H1 (cell line): Measurements from ENCODE around the gene PDE4DIP. TPM values are rescaled to one million over a fixed set of nuclear protein-coding genes. Genes with fewer than 3 reads are reported as not detected.
"Not testable (repeated sequence)": the region's sequence is repeated elsewhere in the genome, so short reads cannot be mapped to it uniquely, and the experiment has no call there.

Experiments used
- CTCF ChIA-PET: fragments of 300-600 bp; sonication (Branson Sonifier 250); formaldehyde crosslinking; loops from one replicate; lab custom pipeline; 2021; ENCODE audit not compliant: partially characterized antibody; lab: Charles Lee
- POLR2A ChIA-PET: fragments of 300-600 bp; sonication (Branson Sonifier 250); formaldehyde crosslinking; loops from one replicate; lab custom pipeline; 2021; ENCODE audit warnings: inconsistent platforms; ENCODE audit not compliant: partially characterized antibody; lab: Charles Lee
- DNase-seq, 2 experiments: peaks; one replicate each; pipeline versions ENCODE4 v3.0.0 to v3.0.0-alpha.2; 2010 to 2022; ENCODE audit warnings: low spot score in 2 of 2, low read depth in 1 of 2, mixed read lengths in 1 of 2
- FAIRE-seq: peaks from 2 replicates; lab custom pipeline; 2011; peaks lifted over from hg19 to GRCh38; lab: Jason Lieb, UNC
- H2AFZ ChIP-seq: 2 replicates; pipeline ENCODE4 v1.8.1; 2012; ENCODE audit warnings: low read length, inconsistent platforms
- H2AK5ac ChIP-seq: 2 replicates; pipeline ENCODE4 v1.6.1; 2013; ENCODE audit warnings: low read depth, low read length
- H2BK120ac ChIP-seq: replicated peaks from 2 replicates; pipeline ENCODE3; 2013; ENCODE audit warnings: low read depth, low read length, inconsistent platforms
- H2BK12ac ChIP-seq: 2 replicates; pipeline ENCODE4 v1.6.1; 2013; ENCODE audit warnings: low read depth, low read length
- H2BK15ac ChIP-seq: 2 replicates; pipeline ENCODE4 v1.6.1; 2013; ENCODE audit warnings: low read length
- H2BK20ac ChIP-seq: 2 replicates; pipeline ENCODE4 v1.6.1; 2013; ENCODE audit warnings: low read length
- H2BK5ac ChIP-seq: 2 replicates; pipeline ENCODE4 v1.6.1; 2013; ENCODE audit warnings: low read depth, low read length
- H3K14ac ChIP-seq: 2 replicates; pipeline ENCODE4 v1.6.1; 2013; ENCODE audit warnings: inconsistent platforms; ENCODE audit not compliant: insufficient read length
- H3K18ac ChIP-seq: 2 replicates; pipeline ENCODE4 v1.6.1; 2013; ENCODE audit warnings: low read length; ENCODE audit errors: extremely low read depth
- H3K23ac ChIP-seq: 2 replicates; pipeline ENCODE4 v1.6.1; 2013; ENCODE audit warnings: inconsistent platforms; ENCODE audit not compliant: insufficient read length
- H3K23me2 ChIP-seq: 2 replicates; pipeline ENCODE4 v1.6.1; 2013; ENCODE audit warnings: low read depth, low read length
- H3K27ac ChIP-seq: 2 replicates; pipeline ENCODE4 v1.6.1; 2011; ENCODE audit warnings: low read depth, low read length, inconsistent platforms
- H3K27me3 ChIP-seq, 4 experiments: replicated peaks in 1 of 4; 1 replicate in 1 of 4; 2 replicates in 3 of 4; pipeline versions ENCODE4 v1.6.1 to v1.8.1; 2011 to 2013; ENCODE audit warnings: low read length in 3 of 4, mild to moderate bottlenecking in 3 of 4, inconsistent platforms in 2 of 4, mixed read lengths in 2 of 4, moderate library complexity in 1 of 4; ENCODE audit not compliant: control insufficient read depth in 3 of 4, insufficient read depth in 3 of 4; ENCODE audit errors: extremely low read depth in 1 of 4
- H3K36me3 ChIP-seq, 4 experiments: 2 replicates each; pipeline versions ENCODE4 v1.6.1 to v1.8.1; 2011 to 2013; ENCODE audit warnings: mild to moderate bottlenecking in 4 of 4, low read length in 3 of 4, moderate library complexity in 2 of 4, control low read depth in 1 of 4, inconsistent platforms in 1 of 4; ENCODE audit not compliant: insufficient read depth in 4 of 4, control insufficient read depth in 2 of 4
- H3K4ac ChIP-seq: replicated peaks from 2 replicates; pipeline ENCODE3; 2013; ENCODE audit warnings: low read length, low read depth, mixed read lengths, inconsistent platforms; ENCODE audit not compliant: insufficient read length
- H3K4me1 ChIP-seq, 4 experiments: replicated peaks in 1 of 4; 1 replicate in 1 of 4; 2 replicates in 3 of 4; pipeline versions ENCODE4 v1.6.1 to v1.8.1; 2011 to 2013; ENCODE audit warnings: low read length in 3 of 4, inconsistent platforms in 2 of 4, mixed read lengths in 1 of 4; ENCODE audit not compliant: insufficient read depth in 4 of 4, control insufficient read depth in 3 of 4
- H3K4me2 ChIP-seq, 2 experiments: 2 replicates each; pipeline versions ENCODE4 v1.6.1 to v1.8.1; 2011 to 2013; ENCODE audit warnings: low read depth in 2 of 2, low read length in 2 of 2, control low read depth in 1 of 2, inconsistent platforms in 1 of 2, mild to moderate bottlenecking in 1 of 2; ENCODE audit not compliant: insufficient read depth in 1 of 2
- H3K4me3 ChIP-seq, 4 experiments: fragments of 200-600, 300-600 bp in 1 of 4; sonication (generic), shearing (Covaris generic), sonication (Bioruptor Twin) in 1 of 4; 2 replicates each; pipeline versions ENCODE4 v1.5.1 to v1.8.1; 2011 to 2016; ENCODE audit warnings: low read length in 4 of 4, low read depth in 3 of 4, control low read depth in 2 of 4, inconsistent platforms in 2 of 4, mild to moderate bottlenecking in 2 of 4, mixed read lengths in 1 of 4, moderate library complexity in 1 of 4; ENCODE audit not compliant: insufficient read depth in 2 of 4; ENCODE audit errors: extremely low read depth in 1 of 4
- H3K56ac ChIP-seq: replicated peaks from 2 replicates; pipeline ENCODE3; 2013; ENCODE audit warnings: low read depth, mild to moderate bottlenecking, mixed read lengths, low read length, inconsistent platforms; ENCODE audit not compliant: insufficient read length
- H3K79me1 ChIP-seq: 2 replicates; pipeline ENCODE4 v1.6.1; 2013; ENCODE audit warnings: low read depth, low read length, control low read depth
- H3K79me2 ChIP-seq, 2 experiments: 2 replicates each; pipeline versions ENCODE4 v1.6.1 to v1.8.1; 2012 to 2013; ENCODE audit warnings: low read length in 2 of 2, mild to moderate bottlenecking in 2 of 2, inconsistent platforms in 1 of 2; ENCODE audit not compliant: insufficient read depth in 2 of 2, control insufficient read depth in 1 of 2
- H3K9ac ChIP-seq, 4 experiments: replicated peaks in 1 of 4; 1 replicate in 1 of 4; 2 replicates in 3 of 4; pipeline versions ENCODE4 v1.6.1 to v1.8.1; 2011 to 2013; ENCODE audit warnings: low read depth in 3 of 4, low read length in 3 of 4, control low read depth in 2 of 4, mild to moderate bottlenecking in 2 of 4, moderate library complexity in 2 of 4, inconsistent platforms in 1 of 4; ENCODE audit errors: extremely low read depth in 1 of 4
- H3K9me3 ChIP-seq, 2 experiments: 2 replicates each; pipeline versions ENCODE4 v1.6.1 to v1.8.1; 2012 to 2013; ENCODE audit warnings: mild to moderate bottlenecking in 2 of 2, moderate library complexity in 2 of 2, control low read depth in 1 of 2, inconsistent platforms in 1 of 2, low read depth in 1 of 2, low read length in 1 of 2, mixed read lengths in 1 of 2; ENCODE audit not compliant: insufficient read depth in 2 of 2
- H4K20me1 ChIP-seq, 2 experiments: replicated peaks in 1 of 2; 2 replicates each; pipeline versions ENCODE3 to v1.8.1; 2011 to 2013; ENCODE audit warnings: inconsistent platforms in 2 of 2, low read length in 2 of 2, mild to moderate bottlenecking in 1 of 2; ENCODE audit not compliant: insufficient read depth in 2 of 2, control insufficient read depth in 1 of 2
- H4K5ac ChIP-seq: 2 replicates; pipeline ENCODE4 v1.6.1; 2013; ENCODE audit warnings: low read length, low read depth, mixed read lengths, inconsistent platforms; ENCODE audit not compliant: insufficient read length
- H4K8ac ChIP-seq: 2 replicates; pipeline ENCODE4 v1.8.0; 2013; ENCODE audit warnings: mild to moderate bottlenecking, moderate library complexity, low read length, inconsistent platforms; ENCODE audit not compliant: insufficient read depth; ENCODE audit errors: extremely low read depth
- H4K91ac ChIP-seq: replicated peaks from 2 replicates; pipeline ENCODE3; 2013; ENCODE audit warnings: low read length, mixed read lengths, inconsistent platforms; ENCODE audit not compliant: insufficient read length
- WGBS, 2 experiments: shearing (Covaris generic) in 1 of 2; methylation state at CpG; one replicate each; pipeline versions ENCODE4 v1.1.6 to v1.1.7; 2013 to 2015; ENCODE audit warnings: low lambda C conversion rate in 2 of 2, mixed read lengths in 2 of 2, inconsistent platforms in 1 of 2, low coverage in 1 of 2, missing lambda C conversion rate in 1 of 2; ENCODE audit not compliant: insufficient replicate concordance in 2 of 2, insufficient coverage in 1 of 2, insufficient read length in 1 of 2; ENCODE audit errors: extremely low coverage in 1 of 2, missing lambda C conversion rate in 1 of 2; 5-methylcytosine and 5-hydroxymethylcytosine counted together
- polyA plus RNA-seq, 7 experiments: library from polyadenylated mRNA; depleted of rRNA in 3 of 7; stranded (reverse) in 5 of 7; unstranded in 2 of 7; fragments of >200 nt in 5 of 7; fragments of 200-250 nt in 2 of 7; gene quantifications; 1 replicate in 5 of 7; 2 replicates in 1 of 7; 4 replicates in 1 of 7; pipeline versions ENCODE4 v1.2.1 to v1.2.3, GENCODE V29; 2011 to 2013; ENCODE audit warnings: missing spikeins in 2 of 7, mixed read lengths in 2 of 7
- total RNA-seq: library from RNA; stranded (reverse); fragmentation: NEBNext Ultra II Directional; extraction: Animal tissue kit (Norgen Biotek cat#: 25700); gene quantifications from 2 replicates; pipeline ENCODE4 v1.2.1, GENCODE V29; 2021

The PDE4DIP gene
- total and polyA plus RNA-seq, 2 of the 8 experiments (the other 6 are each of a cell fraction or from before 2014, with no cell fraction given), result 8.4 to 40.5 TPM

DNA sequence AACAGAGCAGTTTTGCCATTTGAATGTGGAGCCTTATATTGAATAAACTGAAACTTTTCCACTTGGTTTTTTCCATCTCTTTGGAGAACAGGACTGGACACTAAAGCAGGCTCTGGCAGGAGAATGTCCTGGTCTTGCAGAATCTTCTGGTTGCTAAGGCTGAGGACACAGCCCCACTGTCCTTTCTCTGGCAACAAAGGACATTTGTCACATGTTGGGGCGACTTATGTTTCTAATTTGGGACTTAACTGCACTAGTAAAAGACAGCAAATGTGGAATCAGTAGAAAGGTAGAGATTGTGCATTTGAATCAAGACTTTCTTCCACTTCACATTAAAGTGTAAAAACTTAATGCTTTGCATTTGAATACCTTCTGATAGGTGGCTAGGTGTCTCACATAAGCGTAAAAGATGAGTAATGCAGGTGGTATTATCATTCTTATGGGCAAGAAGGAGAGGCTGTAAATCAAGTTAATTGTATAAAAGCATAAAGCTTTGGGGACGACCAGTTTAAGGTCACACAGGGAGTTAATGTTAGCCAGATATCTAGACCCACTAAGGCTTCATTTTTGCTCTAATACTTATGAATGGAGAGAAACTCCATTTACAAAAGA is 74.7 kb downstream of the PDE4DIP start:
- POLR2A ChIA-PET, H4K8ac ChIP-seq, H3K27ac ChIP-seq, H3K4me3 ChIP-seq, H2AK5ac ChIP-seq, H3K18ac ChIP-seq, H3K9ac ChIP-seq, H4K5ac ChIP-seq, H3K56ac ChIP-seq, H4K20me1 ChIP-seq, H3K23me2 ChIP-seq, H2BK120ac ChIP-seq, H3K4ac ChIP-seq, H4K91ac ChIP-seq, H2AFZ ChIP-seq, H3K36me3 ChIP-seq, H3K23ac ChIP-seq, DNase-seq, H2BK5ac ChIP-seq, H3K14ac ChIP-seq, H2BK15ac ChIP-seq, CTCF ChIA-PET, H2BK12ac ChIP-seq, FAIRE-seq, H3K79me1 ChIP-seq, H2BK20ac ChIP-seq, H3K4me1 ChIP-seq, H3K9me3 ChIP-seq, H3K4me2 ChIP-seq, H3K79me2 ChIP-seq, H3K27me3 ChIP-seq: not testable (repeated sequence)
- WGBS, 2 experiments, result 12% methylated on average over 2 of the region's 3 CpGs; no CpG with 5 or more reads in 1 of the 2 experiments

DNA sequence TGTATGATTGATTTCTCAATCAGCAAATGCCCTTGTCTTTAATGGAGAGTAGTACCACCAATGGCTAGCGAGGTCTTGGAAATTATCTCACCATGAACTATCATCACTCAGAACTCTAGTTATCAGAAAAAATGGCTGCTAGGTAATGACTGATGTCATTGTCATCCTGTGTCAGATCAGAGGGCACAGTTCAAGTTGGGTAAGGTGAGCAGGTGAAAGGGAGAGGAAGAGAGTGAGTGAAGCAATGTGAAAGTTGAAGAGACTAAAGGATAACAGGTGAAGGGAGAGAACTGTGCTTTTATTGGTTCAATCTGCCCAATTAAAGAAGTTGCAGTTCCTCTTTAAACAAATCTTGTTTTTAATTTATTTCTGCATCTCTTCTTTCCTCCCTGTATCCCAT is 76.8 kb downstream of the PDE4DIP start:
- H3K79me2 ChIP-seq, H4K91ac ChIP-seq, H3K18ac ChIP-seq, H3K23me2 ChIP-seq, H3K4me2 ChIP-seq, H2BK20ac ChIP-seq, H2AK5ac ChIP-seq, H3K56ac ChIP-seq, H3K79me1 ChIP-seq, DNase-seq, H2BK12ac ChIP-seq, H4K8ac ChIP-seq, H3K23ac ChIP-seq, H3K27me3 ChIP-seq, H3K14ac ChIP-seq, H3K27ac ChIP-seq, FAIRE-seq, H3K9ac ChIP-seq, H3K36me3 ChIP-seq, POLR2A ChIA-PET, H2BK15ac ChIP-seq, H3K4ac ChIP-seq, H3K9me3 ChIP-seq, H2AFZ ChIP-seq, H3K4me3 ChIP-seq, H2BK120ac ChIP-seq, CTCF ChIA-PET, H4K5ac ChIP-seq, H4K20me1 ChIP-seq, H2BK5ac ChIP-seq, H3K4me1 ChIP-seq: not testable (repeated sequence)
- no CpG with 5 or more reads among the region's 1 CpG for WGBS, 2 experiments
